ENCODE results near the gene U2AF1L4. TPM values are rescaled to one million over a fixed set of nuclear protein-coding genes. Genes with fewer than 3 reads are reported as not detected.

The U2AF1L4 gene
- total RNA-seq, 4 donors from 2014 or later: 10.2 to 19.0 (median 17.5) TPM

DNA sequence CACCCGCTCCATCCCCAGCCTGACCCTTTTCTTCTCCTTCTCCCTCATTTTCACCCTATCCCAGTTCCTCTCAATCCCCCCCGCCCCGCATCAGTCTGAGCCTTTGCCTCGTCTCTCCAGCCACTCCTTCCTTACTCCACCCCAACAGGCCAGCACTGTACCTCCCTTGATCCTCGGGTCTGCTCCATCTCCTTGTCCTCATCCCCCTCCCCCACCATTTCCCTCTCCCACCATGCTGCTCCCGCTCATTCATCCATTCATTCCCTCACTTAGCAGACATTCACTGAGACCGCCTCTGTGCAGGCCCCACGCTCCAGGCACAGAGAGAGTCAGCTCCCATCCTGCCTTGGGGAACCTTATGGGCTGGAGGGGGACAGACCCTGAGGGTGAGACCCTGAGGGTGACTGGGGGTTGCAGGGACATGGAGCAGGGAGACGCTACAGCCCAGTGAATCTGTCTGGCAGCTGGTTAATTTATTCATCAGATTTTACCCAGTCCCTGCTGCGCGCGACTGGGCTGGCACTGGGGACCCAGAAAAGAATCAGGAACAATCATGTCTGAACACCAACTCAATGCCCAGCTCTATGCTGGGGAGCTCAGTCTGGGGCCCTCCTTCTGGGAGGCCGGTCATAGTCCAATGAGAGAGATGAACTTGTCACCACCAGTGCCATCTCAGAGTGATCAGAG, 31.0 kb upstream of the U2AF1L4 start:
- peaks cover 0 to 31% (median 0%) of the 10 kb centered on the region in 3 donors for H3K36me3 ChIP-seq
- H3K9me3 ChIP-seq: no peaks in the 10 kb centered on the region
- H3K4me1 ChIP-seq: peaks cover 10 to 31% (median 13%) of the 10 kb centered on the region in 3 donors
- intact Hi-C loops (cut with DNase I): no loop called here
- no peak for DNase-seq
- no peak for TF ChIP-seq POLR2A (IDR thresholded peaks at IDR 0.05)
- TF ChIP-seq CTCF (IDR thresholded peaks at IDR 0.05): no peak
- WGBS, 2 donors: 12 to 20% methylated on average over 5 to 7 of the region's 13 CpGs
- peak overlapping the region; percentile 68 to 92 (median 84) for H3K4me3 ChIP-seq
- no peaks in the 10 kb centered on the region for H3K27me3 ChIP-seq
- peak overlapping the region in 2 of 4 donors; percentile 67 to 76 for H3K27ac ChIP-seq

DNA sequence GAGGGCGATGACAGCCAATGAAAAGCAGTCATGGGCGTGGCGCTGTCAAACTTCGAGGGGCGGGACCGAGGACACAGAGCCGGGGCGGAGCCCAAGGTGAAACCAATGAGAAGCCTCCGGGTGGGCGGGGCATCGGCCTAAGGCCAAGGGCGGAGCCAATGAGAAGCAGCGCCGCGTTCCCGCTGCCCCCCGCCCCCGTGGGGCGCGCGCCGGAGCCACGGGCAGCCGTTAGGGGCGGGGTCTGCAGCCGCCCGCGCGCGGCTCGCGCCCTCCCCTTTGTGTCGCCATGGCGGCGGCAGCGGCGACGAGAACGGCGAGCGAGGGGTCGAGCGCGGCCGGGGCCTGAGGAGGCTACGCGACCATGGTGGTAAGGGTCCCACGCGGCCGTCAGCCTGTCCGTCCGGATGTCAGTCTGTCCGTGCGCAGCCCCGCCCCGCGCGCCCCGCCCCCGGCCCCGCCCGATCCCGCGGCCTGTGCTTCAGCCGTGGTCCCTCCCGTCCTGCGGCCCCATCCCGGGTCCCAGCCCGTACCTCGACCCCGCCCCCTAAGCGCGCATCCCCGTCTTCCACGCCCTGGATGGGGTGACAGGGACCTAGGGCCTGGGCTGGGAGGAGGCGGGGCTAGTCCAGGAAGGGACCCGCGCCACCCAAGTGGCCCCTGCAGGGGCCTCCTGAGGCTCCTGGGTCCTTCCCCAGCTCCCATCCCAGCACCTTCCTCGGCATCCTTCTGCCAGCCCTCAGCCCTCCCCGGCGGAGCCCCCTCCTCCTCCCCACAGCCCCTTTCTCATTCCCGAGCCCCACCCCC, 30.3 kb upstream of the U2AF1L4 start, which contains the start of gene ARHGAP33:
Gene ARHGAP33, plus strand, starts transcription at position 267 of the 804 bp plus-strand sequence. Its CDS starts 95 bp downstream, at position 362.
- no peak for TF ChIP-seq CTCF (IDR thresholded peaks at IDR 0.05)
- no peak for TF ChIP-seq POLR2A (IDR thresholded peaks at IDR 0.05)
- peak within 1 kb of the TSS; percentile 68 to 92 (median 84) for H3K4me3 ChIP-seq
- no peaks in the 10 kb centered on the region for H3K9me3 ChIP-seq
- no peaks in the 10 kb centered on the region for H3K27me3 ChIP-seq
- peak within 1 kb of the TSS; percentile 59 to 76 (median 68) for H3K27ac ChIP-seq
- intact Hi-C loops (cut with DNase I): no loop called here
- peak; percentile 88 for DNase-seq
- WGBS, 2 donors: 0% methylated on average over 14 to 21 of the region's 82 CpGs
- H3K4me1 ChIP-seq: peaks cover 10 to 31% (median 13%) of the 10 kb centered on the region in 3 donors
- peaks cover 0 to 24% (median 0%) of the 10 kb centered on the region in 3 donors for H3K36me3 ChIP-seq

GRCh38 chr19:35775046-35775297, 29.8 kb upstream of the U2AF1L4 start:
- DNase-seq: no peak
- Histone ChIP-seq H3K36me3 (peaks cover 0 to 18% (median 0%) of the 10 kb centered on the region in 3 donors), H3K9me3 (no peaks in the 10 kb centered on the region), H3K4me1 (peaks cover 10 to 31% (median 13%) of the 10 kb centered on the region in 3 donors), H3K27me3 (no peaks in the 10 kb centered on the region), H3K27ac (no peak overlapping the region), H3K4me3 (peak overlapping the region; percentile 68 to 92 (median 84))
- intact Hi-C loops (cut with DNase I): no loop called here
- WGBS, 2 donors: 23 to 26% methylated on average over 9 of the region's 9 CpGs
- TF ChIP-seq POLR2A (IDR thresholded peaks at IDR 0.05) (no peak), CTCF (IDR thresholded peaks at IDR 0.05) (no peak)

GRCh38 chr19:35774274-35775045, 29.2 kb upstream of the U2AF1L4 start:
- Histone ChIP-seq H3K9me3 (no peaks in the 10 kb centered on the region), H3K4me3 (peak overlapping the region; percentile 68 to 92 (median 84)), H3K27me3 (no peaks in the 10 kb centered on the region), H3K36me3 (peaks cover 0 to 16% (median 0%) of the 10 kb centered on the region in 3 donors), H3K4me1 (peaks cover 10 to 31% (median 13%) of the 10 kb centered on the region in 3 donors), H3K27ac (no peak overlapping the region)
- intact Hi-C loops (cut with DNase I): no loop called here
- WGBS, 2 donors: 36 to 52% methylated on average over 16 of the region's 16 CpGs
- TF ChIP-seq POLR2A (IDR thresholded peaks at IDR 0.05): no peak
- TF ChIP-seq CTCF (IDR thresholded peaks at IDR 0.05): no peak
- DNase-seq: no peak
